Measurements from ENCODE around the gene MKRN2OS. TPM values are rescaled to one million over a fixed set of nuclear protein-coding genes. Genes with fewer than 3 reads are reported as not detected.

Gene MKRN2OS
- total and polyA plus RNA-seq, 2 experiments from 2014 or later: 0.31 TPM; not detected in 1

- TF ChIP-seq CTCF (IDR thresholded peaks at IDR 0.05; ENCODE audit: low read depth, low read length): no peak
- Histone ChIP-seq H3K4me1 (ENCODE audit: low read depth) (peaks cover 12% of the 10 kb centered on the region), H3K4me3 (no peak overlapping the region), H3K9me3 (ENCODE audit: low read depth) (no peaks in the 10 kb centered on the region), H3K36me3 (peaks cover 59% of the 10 kb centered on the region), H3K27me3 (no peaks in the 10 kb centered on the region), H3K27ac (peak overlapping the region; percentile 70)
- no peak for DNase-seq (ENCODE audit: low read depth in 1 of 2, low spot score in 1 of 2)
Observed at GRCh38 chr3:12583280-12583679, 38.0 kb upstream of the MKRN2OS start.

- no peak for DNase-seq (ENCODE audit: low read depth in 1 of 2, low spot score in 1 of 2)
- Histone ChIP-seq H3K27me3 (no peaks in the 10 kb centered on the region), H3K36me3 (peaks cover 59% of the 10 kb centered on the region), H3K4me1 (ENCODE audit: low read depth) (peaks cover 9% of the 10 kb centered on the region), H3K9me3 (ENCODE audit: low read depth) (no peaks in the 10 kb centered on the region), H3K27ac (peak overlapping the region; percentile 70), H3K4me3 (no peak overlapping the region)
- TF ChIP-seq CTCF (IDR thresholded peaks at IDR 0.05; ENCODE audit: low read depth, low read length): no peak
Observed at GRCh38 chr3:12582730-12583129, 37.4 kb upstream of the MKRN2OS start.

GRCh38 chr3:12579905-12580304, 34.6 kb upstream of the MKRN2OS start:
- H3K9me3 ChIP-seq (ENCODE audit: low read depth): no peaks in the 10 kb centered on the region
- no peaks in the 10 kb centered on the region for H3K4me1 ChIP-seq (ENCODE audit: low read depth)
- peak in 1 of 2 donors; percentile 46 for DNase-seq (ENCODE audit: low read depth in 1 of 2, low spot score in 1 of 2)
- TF ChIP-seq CTCF (IDR thresholded peaks at IDR 0.05; ENCODE audit: low read depth, low read length): no peak
- H3K4me3 ChIP-seq: no peak overlapping the region
- no peak overlapping the region for H3K27ac ChIP-seq
- no peaks in the 10 kb centered on the region for H3K27me3 ChIP-seq
- H3K36me3 ChIP-seq: peaks cover 60% of the 10 kb centered on the region

GRCh38 chr3:12579456-12579855, 34.2 kb upstream of the MKRN2OS start:
- no peak for TF ChIP-seq CTCF (IDR thresholded peaks at IDR 0.05; ENCODE audit: low read depth, low read length)
- Histone ChIP-seq H3K27ac (no peak overlapping the region), H3K9me3 (ENCODE audit: low read depth) (no peaks in the 10 kb centered on the region), H3K4me3 (no peak overlapping the region), H3K4me1 (ENCODE audit: low read depth) (no peaks in the 10 kb centered on the region), H3K36me3 (peaks cover 63% of the 10 kb centered on the region), H3K27me3 (no peaks in the 10 kb centered on the region)
- DNase-seq (ENCODE audit: low read depth in 1 of 2, low spot score in 1 of 2): no peak

GRCh38 chr3:12578742-12579141, 33.4 kb upstream of the MKRN2OS start:
- peak; percentile 16 for TF ChIP-seq CTCF (IDR thresholded peaks at IDR 0.05; ENCODE audit: low read depth, low read length)
- Histone ChIP-seq H3K27me3 (no peaks in the 10 kb centered on the region), H3K4me3 (no peak overlapping the region), H3K9me3 (ENCODE audit: low read depth) (no peaks in the 10 kb centered on the region), H3K4me1 (ENCODE audit: low read depth) (no peaks in the 10 kb centered on the region), H3K36me3 (peaks cover 59% of the 10 kb centered on the region), H3K27ac (no peak overlapping the region)
- DNase-seq (ENCODE audit: low read depth in 1 of 2, low spot score in 1 of 2): no peak

GRCh38 chr3:12577379-12577778, 32.1 kb upstream of the MKRN2OS start:
- H3K9me3 ChIP-seq (ENCODE audit: low read depth): no peaks in the 10 kb centered on the region
- no peak for DNase-seq (ENCODE audit: low read depth in 1 of 2, low spot score in 1 of 2)
- no peak overlapping the region for H3K4me3 ChIP-seq
- no peaks in the 10 kb centered on the region for H3K27me3 ChIP-seq
- H3K4me1 ChIP-seq (ENCODE audit: low read depth): no peaks in the 10 kb centered on the region
- H3K36me3 ChIP-seq: peaks cover 59% of the 10 kb centered on the region
- TF ChIP-seq CTCF (IDR thresholded peaks at IDR 0.05; ENCODE audit: low read depth, low read length): no peak
- no peak overlapping the region for H3K27ac ChIP-seq

Measured in cardiac muscle cell (in vitro differentiated cells and primary cell).